ENCODE results near the gene FSCN2.

DNA sequence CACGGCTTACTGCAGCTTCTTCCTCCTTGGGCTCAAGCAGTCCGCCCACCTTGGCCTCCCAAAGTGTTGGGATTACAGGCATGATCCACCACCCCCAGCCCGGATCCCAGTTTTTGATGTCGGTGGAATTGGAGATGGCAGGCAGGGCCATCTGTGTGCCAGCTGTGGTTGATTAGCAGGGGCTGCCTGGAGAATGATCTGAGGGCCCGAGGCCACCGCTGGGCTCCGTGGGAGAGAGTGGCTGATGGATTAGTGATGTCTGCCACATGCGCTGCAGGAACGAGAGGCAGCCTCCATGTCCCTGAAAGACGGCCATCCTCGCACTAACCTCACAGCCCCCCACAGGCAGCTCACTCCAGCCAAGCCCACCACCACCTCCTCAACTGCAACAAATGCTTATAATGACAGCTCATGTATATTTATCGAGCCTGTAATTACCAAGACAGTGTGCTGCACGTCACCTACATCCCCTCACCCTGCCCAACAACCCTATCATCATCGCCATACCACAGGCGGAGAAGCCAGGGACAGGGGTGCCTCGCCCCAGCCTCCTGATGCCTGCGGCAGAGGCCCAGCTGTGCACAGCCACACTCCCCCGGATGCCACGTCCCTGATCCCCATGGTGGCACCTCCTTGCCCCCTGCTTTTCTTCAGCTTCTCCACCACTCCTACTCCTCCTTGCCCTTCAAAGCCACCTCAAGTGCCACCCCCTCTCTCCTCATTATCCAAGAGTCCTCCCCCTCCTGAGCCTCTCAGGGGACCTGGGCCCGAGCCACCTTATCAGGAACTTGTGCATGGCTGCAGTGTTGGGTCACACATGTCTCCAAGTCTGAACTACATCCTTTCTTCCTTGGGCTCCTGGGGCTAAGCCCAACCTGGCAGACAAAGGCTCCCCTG lies 48.8 kb upstream of the FSCN2 start:
- TF ChIP-seq, protein P1, sequence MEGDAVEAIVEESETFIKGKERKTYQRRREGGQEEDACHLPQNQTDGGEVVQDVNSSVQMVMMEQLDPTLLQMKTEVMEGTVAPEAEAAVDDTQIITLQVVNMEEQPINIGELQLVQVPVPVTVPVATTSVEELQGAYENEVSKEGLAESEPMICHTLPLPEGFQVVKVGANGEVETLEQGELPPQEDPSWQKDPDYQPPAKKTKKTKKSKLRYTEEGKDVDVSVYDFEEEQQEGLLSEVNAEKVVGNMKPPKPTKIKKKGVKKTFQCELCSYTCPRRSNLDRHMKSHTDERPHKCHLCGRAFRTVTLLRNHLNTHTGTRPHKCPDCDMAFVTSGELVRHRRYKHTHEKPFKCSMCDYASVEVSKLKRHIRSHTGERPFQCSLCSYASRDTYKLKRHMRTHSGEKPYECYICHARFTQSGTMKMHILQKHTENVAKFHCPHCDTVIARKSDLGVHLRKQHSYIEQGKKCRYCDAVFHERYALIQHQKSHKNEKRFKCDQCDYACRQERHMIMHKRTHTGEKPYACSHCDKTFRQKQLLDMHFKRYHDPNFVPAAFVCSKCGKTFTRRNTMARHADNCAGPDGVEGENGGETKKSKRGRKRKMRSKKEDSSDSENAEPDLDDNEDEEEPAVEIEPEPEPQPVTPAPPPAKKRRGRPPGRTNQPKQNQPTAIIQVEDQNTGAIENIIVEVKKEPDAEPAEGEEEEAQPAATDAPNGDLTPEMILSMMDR (IDR thresholded peaks at IDR 0.05 in 2 of 3, conservative IDR thresholded peaks at IDR 0.05 in 1 of 3; ENCODE audit: control insufficient read depth in 2 of 3, extremely low read depth in 1 of 3, insufficient read depth in 1 of 3, low read depth in 3 of 3, low read length in 3 of 3) = no peak
- no peak for TF ChIP-seq NFIC (IDR thresholded peaks at IDR 0.05; ENCODE audit: low read depth, low read length)
- no peak for TF ChIP-seq KDM1A (IDR thresholded peaks at IDR 0.05; ENCODE audit: borderline replicate concordance)
- no peak for TF ChIP-seq CREM (IDR thresholded peaks at IDR 0.05; ENCODE audit: low read depth)
- TF ChIP-seq LARP7 (IDR thresholded peaks at IDR 0.05) = no peak
- no peak for TF ChIP-seq IRF4 (IDR thresholded peaks at IDR 0.05; ENCODE audit: low read depth, low read length)
- TF ChIP-seq POLR2A (IDR thresholded peaks at IDR 0.05; ENCODE audit: low read depth, low read length) = no peak
- TF ChIP-seq PBX3 (IDR thresholded peaks at IDR 0.05; ENCODE audit: insufficient replicate concordance, low read depth, low read length) = no peak
- no peak for TF ChIP-seq TAF1 (IDR thresholded peaks at IDR 0.05; ENCODE audit: borderline replicate concordance, low read depth, low read length)
- TF ChIP-seq POLR2AphosphoS5 (IDR thresholded peaks at IDR 0.05; ENCODE audit: low read length) = no peak
- no peak for TF ChIP-seq SIN3A (IDR thresholded peaks at IDR 0.05; ENCODE audit: low read depth, low read length)

All from GM12878 (cell line).